Right lobe of liver (tissue), 4 donors: ENCODE results near the gene TMEM154.

Experiments used
- CTCF ChIP-seq, 4 donors: fragments of 200-600 bp in 3 of 4; fragments of 450-650 bp in 1 of 4; IDR thresholded peaks; one replicate each; pipeline versions ENCODE4 v1.5.1 to v1.8.0; 2016 to 2022; ENCODE audit warnings: antibody characterized with exemption in 4 of 4, mild to moderate bottlenecking in 2 of 4
- POLR2A ChIP-seq: fragments of 450-650 bp; IDR thresholded peaks from one replicate; pipeline ENCODE4 v1.6.1; 2017; ENCODE audit warnings: antibody characterized with exemption, mild to moderate bottlenecking
- donor health status: DM: no; HTN: no; CAD: no.
- donor health status: DM: no; HTN: no; CAD: no.
- donor health status: DM: no; HTN: yes; CAD: no.

GRCh38 chr4:152599095-152599494 is 80.7 kb downstream of the TMEM154 start:
- TF ChIP-seq CTCF (IDR thresholded peaks at IDR 0.05) (no peak), POLR2A (no peak)
